ENCODE data around the gene RIN3.

The RIN3 gene

GRCh38 chr14:92555465-92556111 lies 42.0 kb downstream of the RIN3 start:
- no peak for DNase-seq (ENCODE audit: low read depth)

GRCh38 chr14:92556255-92556741 lies 42.7 kb downstream of the RIN3 start:
- no peak for DNase-seq (ENCODE audit: low read depth)

- DNase-seq (ENCODE audit: low read depth), result no peak
Observed at GRCh38 chr14:92556863-92557543, 43.4 kb downstream of the RIN3 start.

- DNase-seq (ENCODE audit: low read depth), result no peak
Observed at GRCh38 chr14:92557544-92557912, 43.9 kb downstream of the RIN3 start.

GRCh38 chr14:92558319-92558718 lies 44.7 kb downstream of the RIN3 start:
- no peak for DNase-seq (ENCODE audit: low read depth)

GRCh38 chr14:92559486-92559885 lies 45.9 kb downstream of the RIN3 start:
- DNase-seq (ENCODE audit: low read depth), result no peak

GRCh38 chr14:92560106-92560865 lies 46.7 kb downstream of the RIN3 start:
- no peak for DNase-seq (ENCODE audit: low read depth)

GRCh38 chr14:92561906-92562479 lies 48.4 kb downstream of the RIN3 start:
- no peak for DNase-seq (ENCODE audit: low read depth)

- DNase-seq (ENCODE audit: low read depth), result no peak
Observed at GRCh38 chr14:92563359-92563758, 49.8 kb downstream of the RIN3 start.

GRCh38 chr14:92563765-92564285 lies 50.2 kb downstream of the RIN3 start:
- no peak for DNase-seq (ENCODE audit: low read depth)

- DNase-seq (ENCODE audit: low read depth), result no peak
Observed at GRCh38 chr14:92564344-92565039, 50.9 kb downstream of the RIN3 start.

GRCh38 chr14:92565040-92565717 lies 51.6 kb downstream of the RIN3 start:
- no peak for DNase-seq (ENCODE audit: low read depth)

- no peak for DNase-seq (ENCODE audit: low read depth)
Observed at GRCh38 chr14:92565718-92566115, 52.1 kb downstream of the RIN3 start.

- DNase-seq (ENCODE audit: low read depth), result no peak
Observed at GRCh38 chr14:92567173-92567725, 53.7 kb downstream of the RIN3 start.

- no peak for DNase-seq (ENCODE audit: low read depth)
Observed at GRCh38 chr14:92568621-92569479, 55.3 kb downstream of the RIN3 start.

GRCh38 chr14:92570674-92571262 lies 57.2 kb downstream of the RIN3 start:
- DNase-seq (ENCODE audit: low read depth), result no peak

GRCh38 chr14:92572050-92572449 lies 58.5 kb downstream of the RIN3 start:
- DNase-seq (ENCODE audit: low read depth), result no peak

GRCh38 chr14:92573761-92574498 lies 60.3 kb downstream of the RIN3 start:
- DNase-seq (ENCODE audit: low read depth), result no peak

Data from stimulated activated CD8-positive, alpha-beta memory T cell treated with anti-CD3 and anti-CD28 coated beads, Interleukin-15, amount 100 ng/mL, for 1 hour (primary cell).